C4-2B (cell line): ENCODE data around the gene LZTS3.
"Not testable (repeated sequence)": the region's sequence is repeated elsewhere in the genome, so short reads cannot be mapped to it uniquely, and the experiment has no call there.

ENCODE experiments used
- H3K27ac ChIP-seq: fragments of 450-650 bp; 2 replicates; pipeline ENCODE4 v1.5.1; 2017
- ZFX ChIP-seq: fragments of 450-650 bp; IDR thresholded peaks from 2 replicates; pipeline ENCODE4 v1.6.1; 2017
- TF ChIP-seq, protein P1 (sequence below): fragments of 450-650 bp; conservative IDR thresholded peaks from 2 replicates; pipeline ENCODE4 v1.5.1; 2017; ENCODE audit warnings: mild to moderate bottlenecking

Gene LZTS3

DNA sequence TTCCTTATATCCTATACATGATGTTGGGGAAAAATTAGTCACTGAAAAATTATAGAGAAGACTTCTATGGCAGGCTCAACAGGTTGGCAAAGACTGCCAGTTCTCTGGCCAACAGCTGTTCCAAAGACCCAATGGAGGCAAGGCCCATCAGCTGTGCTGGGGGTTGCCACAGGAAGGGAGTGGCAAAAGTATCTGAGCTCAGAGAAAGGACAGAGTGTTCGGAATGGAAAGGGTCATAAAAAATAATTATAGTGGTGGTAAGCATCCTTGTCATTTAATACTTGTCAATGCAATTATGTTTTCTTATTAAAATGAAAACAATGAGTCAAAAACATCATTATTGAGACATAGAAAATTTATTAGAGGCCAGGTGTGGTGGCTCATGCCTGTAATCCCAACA, 49.8 kb downstream of the LZTS3 start:
- H3K27ac ChIP-seq, result no peak overlapping the region
- TF ChIP-seq, protein P1, sequence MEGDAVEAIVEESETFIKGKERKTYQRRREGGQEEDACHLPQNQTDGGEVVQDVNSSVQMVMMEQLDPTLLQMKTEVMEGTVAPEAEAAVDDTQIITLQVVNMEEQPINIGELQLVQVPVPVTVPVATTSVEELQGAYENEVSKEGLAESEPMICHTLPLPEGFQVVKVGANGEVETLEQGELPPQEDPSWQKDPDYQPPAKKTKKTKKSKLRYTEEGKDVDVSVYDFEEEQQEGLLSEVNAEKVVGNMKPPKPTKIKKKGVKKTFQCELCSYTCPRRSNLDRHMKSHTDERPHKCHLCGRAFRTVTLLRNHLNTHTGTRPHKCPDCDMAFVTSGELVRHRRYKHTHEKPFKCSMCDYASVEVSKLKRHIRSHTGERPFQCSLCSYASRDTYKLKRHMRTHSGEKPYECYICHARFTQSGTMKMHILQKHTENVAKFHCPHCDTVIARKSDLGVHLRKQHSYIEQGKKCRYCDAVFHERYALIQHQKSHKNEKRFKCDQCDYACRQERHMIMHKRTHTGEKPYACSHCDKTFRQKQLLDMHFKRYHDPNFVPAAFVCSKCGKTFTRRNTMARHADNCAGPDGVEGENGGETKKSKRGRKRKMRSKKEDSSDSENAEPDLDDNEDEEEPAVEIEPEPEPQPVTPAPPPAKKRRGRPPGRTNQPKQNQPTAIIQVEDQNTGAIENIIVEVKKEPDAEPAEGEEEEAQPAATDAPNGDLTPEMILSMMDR, result no peak
- TF ChIP-seq ZFX, result no peak

DNA sequence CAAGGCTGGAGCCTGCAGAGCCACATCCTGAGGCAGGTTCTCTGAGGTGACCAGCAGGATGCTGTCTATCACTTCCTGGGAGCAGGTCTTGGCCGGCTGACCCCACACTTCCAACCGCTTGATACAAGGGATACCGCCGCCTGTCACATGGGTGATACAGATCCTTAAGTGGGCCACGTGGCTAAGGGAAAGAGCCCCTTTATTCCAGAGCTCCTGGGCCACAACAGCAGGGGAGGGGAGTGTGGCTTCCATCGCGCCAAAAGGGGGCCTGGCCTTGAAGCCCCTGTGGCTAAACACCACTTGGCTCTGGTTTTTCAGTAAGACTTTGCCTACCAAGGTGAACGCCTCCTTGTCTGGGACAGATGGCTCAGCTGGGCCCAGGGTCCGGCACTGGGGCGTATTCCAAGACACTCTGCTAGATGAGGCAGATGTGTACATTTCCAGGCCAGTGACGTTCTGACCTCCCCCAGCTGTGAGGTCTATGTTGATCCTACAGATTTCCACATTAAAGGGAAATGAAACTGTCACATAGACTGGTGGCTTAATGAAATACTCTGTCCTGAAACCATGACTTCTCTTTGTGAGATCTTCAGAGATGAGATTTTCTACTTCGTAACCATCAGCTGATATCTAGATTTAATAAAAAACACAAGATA, 51.3 kb downstream of the LZTS3 start:
- no peak overlapping the region for H3K27ac ChIP-seq
- TF ChIP-seq, protein P1, result no peak
- no peak for TF ChIP-seq ZFX

DNA sequence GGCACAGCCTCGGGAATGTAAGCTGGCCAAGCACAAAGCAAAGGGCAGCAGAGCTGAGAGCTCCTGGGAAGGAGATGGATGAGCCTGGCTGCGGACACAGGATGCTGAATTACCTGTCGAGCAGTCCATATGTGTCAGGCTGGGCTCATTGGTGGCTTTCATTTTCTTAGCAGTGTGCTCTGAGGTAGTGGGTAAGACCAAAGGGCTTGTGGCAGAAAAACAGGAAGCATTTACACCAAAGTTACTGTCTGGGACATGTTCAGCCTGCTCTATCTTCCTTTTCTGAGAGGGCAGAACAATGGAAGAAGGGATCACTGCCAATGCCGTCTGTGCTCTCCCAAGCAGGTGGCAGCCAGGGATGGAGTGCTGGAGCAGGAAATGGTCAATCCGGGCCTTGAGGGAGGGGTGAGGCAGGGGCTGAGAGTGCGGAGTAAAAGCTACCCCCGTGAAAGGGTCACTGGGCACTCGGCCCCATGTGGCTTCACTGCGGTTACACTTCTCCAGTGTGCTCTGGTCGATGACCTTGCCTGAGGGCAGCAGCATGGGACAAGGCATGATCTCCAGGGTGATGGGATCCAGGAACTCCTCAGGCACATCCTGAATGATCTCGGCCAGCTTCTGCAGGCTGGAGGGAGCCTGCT, 52.0 kb downstream of the LZTS3 start:
- no peak overlapping the region for H3K27ac ChIP-seq
- TF ChIP-seq, protein P1, result no peak

DNA sequence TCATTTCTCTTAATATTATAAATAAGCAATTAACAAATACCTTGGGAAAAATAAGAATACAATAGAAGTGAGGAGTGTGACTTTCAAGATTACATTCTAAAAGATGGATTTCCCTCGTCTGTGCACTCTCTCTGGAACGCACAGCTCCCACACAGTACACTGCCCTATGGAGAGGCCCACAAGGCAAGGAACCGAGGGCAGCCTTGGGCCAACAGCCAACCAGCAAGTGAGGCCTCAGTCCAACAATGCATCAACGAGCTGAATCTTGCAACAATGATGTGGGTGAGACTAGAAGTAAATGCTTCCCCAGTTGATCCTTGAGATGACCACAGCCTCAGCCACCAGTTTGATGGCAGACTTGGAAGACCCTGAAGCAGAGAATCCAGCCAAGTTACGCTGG, 54.3 kb downstream of the LZTS3 start:
- H3K27ac ChIP-seq, result no peak overlapping the region
- TF ChIP-seq, protein P1, result no peak
- TF ChIP-seq ZFX, result no peak

DNA sequence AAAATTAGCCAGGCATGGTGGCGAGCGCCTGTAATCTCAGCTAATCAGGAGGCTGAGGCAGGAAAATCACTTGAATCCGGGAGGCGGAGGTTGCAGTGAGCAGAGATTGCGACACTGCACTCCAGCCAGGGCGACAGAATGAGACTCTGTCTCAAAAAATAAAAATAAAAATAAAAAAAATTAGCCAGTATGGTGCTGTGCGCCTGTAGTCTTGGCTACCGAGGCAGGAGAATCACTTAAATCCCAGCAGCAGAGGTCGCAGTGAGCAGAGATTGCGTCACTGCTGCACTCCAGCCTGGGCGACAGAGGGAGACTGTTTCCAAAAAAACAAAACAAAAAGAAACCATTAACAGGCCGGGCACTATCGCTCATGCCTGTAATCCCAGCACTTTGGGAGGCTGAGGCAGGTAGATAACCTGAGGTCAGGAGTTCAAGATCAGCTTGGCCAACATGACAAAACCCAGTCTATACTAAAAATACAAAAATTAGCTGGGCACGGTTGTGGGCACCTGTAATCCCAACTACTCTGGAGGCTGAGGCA, 55.4 kb downstream of the LZTS3 start:
- not testable (repeated sequence) for H3K27ac ChIP-seq
- TF ChIP-seq, protein P1, result peak; percentile 70

DNA sequence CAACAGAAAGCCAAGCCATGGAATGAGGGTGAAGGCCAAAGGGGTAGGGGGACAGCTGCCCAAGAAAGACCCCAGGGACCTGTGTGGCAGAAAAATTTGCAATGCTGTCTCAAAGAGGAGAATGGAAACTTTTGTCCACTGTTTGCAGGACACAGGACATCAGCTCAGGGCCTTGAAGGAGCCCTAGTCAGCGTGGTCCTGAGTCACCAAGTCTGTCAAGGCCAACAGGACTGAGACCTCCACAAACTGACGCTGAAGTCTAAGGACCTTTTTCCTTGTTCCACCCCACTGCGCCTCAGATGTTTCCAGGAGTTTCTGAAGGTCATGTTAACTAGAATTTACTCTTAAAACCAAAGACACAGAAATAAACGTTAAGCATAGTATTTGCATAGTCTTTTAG, 57.0 kb downstream of the LZTS3 start:
- H3K27ac ChIP-seq, result no peak overlapping the region

More for the DNA sequence above, 57.0 kb downstream of the LZTS3 start:
- TF ChIP-seq ZFX, result no peak
- TF ChIP-seq, protein P1, result no peak
